Neural cell (in vitro differentiated cells): Measurements from ENCODE around the gene HSDL2. TPM values are rescaled to one million over a fixed set of nuclear protein-coding genes. Genes with fewer than 3 reads are reported as not detected.

Source experiments
- H2AFZ ChIP-seq: fragments of 200-600, 300-800 bp; sonication (generic), shearing (Covaris generic); 2 replicates; pipeline ENCODE4 v1.6.0; 2014; ENCODE audit warnings: low read depth, mild to moderate bottlenecking, antibody characterized with exemption, low read length, moderate library complexity
- H3F3A ChIP-seq: fragments of 200-600 bp; shearing (Covaris generic); 2 replicates; pipeline ENCODE4 v1.6.1; 2016; ENCODE audit warnings: mild to moderate bottlenecking, moderate library complexity, mixed read lengths, antibody characterized with exemption, low read length; ENCODE audit not compliant: insufficient read depth, poor library complexity, severe bottlenecking
- H3K27ac ChIP-seq: fragments of 200-600, 300-800 bp; sonication (generic), shearing (Covaris generic); 2 replicates; pipeline ENCODE4 v1.5.1; 2014; ENCODE audit warnings: mild to moderate bottlenecking, low read length, moderate library complexity
- H3K27me3 ChIP-seq: fragments of 300-800, 200-600 bp; sonication (generic), shearing (Covaris generic); 2 replicates; pipeline ENCODE4 v1.6.0; 2014; ENCODE audit warnings: mild to moderate bottlenecking, low read depth, low read length, moderate library complexity; ENCODE audit not compliant: insufficient read depth
- H3K36me3 ChIP-seq: fragments of 300-800, 200-600 bp; sonication (generic), shearing (Covaris generic); 2 replicates; pipeline ENCODE4 v1.5.1; 2014; ENCODE audit warnings: mild to moderate bottlenecking, antibody characterized with exemption, low read length, moderate library complexity; ENCODE audit not compliant: insufficient read depth
- H3K4me2 ChIP-seq: fragments of 300-800, 200-600 bp; sonication (generic), shearing (Covaris generic); 2 replicates; pipeline ENCODE4 v1.6.0; 2014; ENCODE audit warnings: mild to moderate bottlenecking, low read length
- H3K4me3 ChIP-seq: fragments of 300-800, 200-600 bp; sonication (generic), shearing (Covaris generic); 2 replicates; pipeline ENCODE4 v1.5.1; 2014; ENCODE audit warnings: mild to moderate bottlenecking, low read length, moderate library complexity
- H3K79me2 ChIP-seq: fragments of 200-600 bp; shearing (Covaris generic); replicated peaks from 2 replicates; pipeline ENCODE4 v1.6.0; 2014; ENCODE audit warnings: mild to moderate bottlenecking, low read length, moderate library complexity; ENCODE audit not compliant: insufficient read depth
- H3K9ac ChIP-seq: fragments of 300-800, 200-600 bp; sonication (generic), shearing (Covaris generic); 2 replicates; pipeline ENCODE4 v1.6.1; 2016; ENCODE audit warnings: mild to moderate bottlenecking, low read length, mixed read lengths
- H3K9me2 ChIP-seq: fragments of 200-600 bp; shearing (Covaris generic); 2 replicates; pipeline ENCODE4 v1.6.1; 2016; ENCODE audit warnings: mild to moderate bottlenecking, low read length, mixed read lengths; ENCODE audit not compliant: insufficient read depth
- H3K9me3 ChIP-seq: fragments of 200-600, 300-800 bp; sonication (generic), shearing (Covaris generic); 2 replicates; pipeline ENCODE4 v1.6.1; 2016; ENCODE audit warnings: mild to moderate bottlenecking, mixed run types, low read length, moderate library complexity, mixed read lengths
- H4K20me1 ChIP-seq: fragments of 200-600 bp; shearing (Covaris generic); 2 replicates; pipeline ENCODE4 v1.6.1; 2016; ENCODE audit warnings: mild to moderate bottlenecking, mixed run types; ENCODE audit not compliant: insufficient read depth
- EP300 ChIP-seq: fragments of 450-650 bp; conservative IDR thresholded peaks from 2 replicates; pipeline ENCODE4 v1.6.1; 2014; ENCODE audit warnings: antibody characterized with exemption, mild to moderate bottlenecking, moderate library complexity; ENCODE audit not compliant: poor library complexity, severe bottlenecking
- EZH2 ChIP-seq: fragments of 200-600, 300-800 bp; shearing (Covaris generic), sonication (generic); IDR thresholded peaks from 2 replicates; pipeline ENCODE4 v1.6.1; 2014; ENCODE audit warnings: antibody characterized with exemption, low read length, borderline replicate concordance, mild to moderate bottlenecking; ENCODE audit not compliant: insufficient read depth, poor library complexity, severe bottlenecking
- MXI1 ChIP-seq: fragments of 450-650 bp; conservative IDR thresholded peaks from 2 replicates; pipeline ENCODE4 v1.6.1; 2014; ENCODE audit warnings: antibody characterized with exemption, mild to moderate bottlenecking; ENCODE audit not compliant: poor library complexity, severe bottlenecking
- POLR2AphosphoS5 ChIP-seq: IDR thresholded peaks from 2 replicates; pipeline ENCODE4 v1.6.1; 2012
- RAD21 ChIP-seq: fragments of 450-650 bp; conservative IDR thresholded peaks from 2 replicates; pipeline ENCODE4 v1.6.1; 2014; ENCODE audit warnings: antibody characterized with exemption, mild to moderate bottlenecking, moderate library complexity
- SMC3 ChIP-seq: fragments of 450-650 bp; conservative IDR thresholded peaks from 2 replicates; pipeline ENCODE4 v1.6.1; 2014; ENCODE audit warnings: antibody characterized with exemption, mild to moderate bottlenecking, moderate library complexity; ENCODE audit not compliant: poor library complexity
- TAF1 ChIP-seq: IDR thresholded peaks from 2 replicates; pipeline ENCODE4 v1.6.1; 2012; ENCODE audit warnings: low read depth
- polyA plus RNA-seq: library from polyadenylated mRNA; depleted of rRNA; stranded (reverse); fragments of >200 nt; gene quantifications from 2 replicates; pipeline ENCODE4 v1.2.3, GENCODE V29; 2014
- TF ChIP-seq, protein P1 (sequence below): fragments of 450-650 bp; IDR thresholded peaks from 2 replicates; pipeline ENCODE4 v1.5.1; 2014; ENCODE audit warnings: antibody characterized with exemption, mild to moderate bottlenecking, moderate library complexity; ENCODE audit not compliant: poor library complexity, severe bottlenecking
- TF ChIP-seq, protein P2 (sequence below): IDR thresholded peaks from 2 replicates; pipeline ENCODE4 v1.6.1; 2012; ENCODE audit warnings: borderline replicate concordance

HSDL2 gene
- polyA plus RNA-seq, 1 donor from 2014 or later, result 9.0 TPM

- no peaks in the 10 kb centered on the region for H3K36me3 ChIP-seq
- no peak overlapping the region for H2AFZ ChIP-seq
- no peaks in the 10 kb centered on the region for H3K9me3 ChIP-seq
- H4K20me1 ChIP-seq, result no peaks in the 10 kb centered on the region
- H3K79me2 ChIP-seq, result peaks cover 3% of the 10 kb centered on the region
- TF ChIP-seq, protein P1, sequence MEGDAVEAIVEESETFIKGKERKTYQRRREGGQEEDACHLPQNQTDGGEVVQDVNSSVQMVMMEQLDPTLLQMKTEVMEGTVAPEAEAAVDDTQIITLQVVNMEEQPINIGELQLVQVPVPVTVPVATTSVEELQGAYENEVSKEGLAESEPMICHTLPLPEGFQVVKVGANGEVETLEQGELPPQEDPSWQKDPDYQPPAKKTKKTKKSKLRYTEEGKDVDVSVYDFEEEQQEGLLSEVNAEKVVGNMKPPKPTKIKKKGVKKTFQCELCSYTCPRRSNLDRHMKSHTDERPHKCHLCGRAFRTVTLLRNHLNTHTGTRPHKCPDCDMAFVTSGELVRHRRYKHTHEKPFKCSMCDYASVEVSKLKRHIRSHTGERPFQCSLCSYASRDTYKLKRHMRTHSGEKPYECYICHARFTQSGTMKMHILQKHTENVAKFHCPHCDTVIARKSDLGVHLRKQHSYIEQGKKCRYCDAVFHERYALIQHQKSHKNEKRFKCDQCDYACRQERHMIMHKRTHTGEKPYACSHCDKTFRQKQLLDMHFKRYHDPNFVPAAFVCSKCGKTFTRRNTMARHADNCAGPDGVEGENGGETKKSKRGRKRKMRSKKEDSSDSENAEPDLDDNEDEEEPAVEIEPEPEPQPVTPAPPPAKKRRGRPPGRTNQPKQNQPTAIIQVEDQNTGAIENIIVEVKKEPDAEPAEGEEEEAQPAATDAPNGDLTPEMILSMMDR, result no peak
- no peaks in the 10 kb centered on the region for H3K27me3 ChIP-seq
- H3K27ac ChIP-seq, result no peak overlapping the region
- H3K4me3 ChIP-seq, result no peak overlapping the region
- H3K9me2 ChIP-seq, result no peaks in the 10 kb centered on the region
- H3K4me2 ChIP-seq, result no peak overlapping the region
- no peaks in the 10 kb centered on the region for H3F3A ChIP-seq
- H3K9ac ChIP-seq, result no peak overlapping the region
Observed at GRCh38 chr9:112337547-112337946, 42.4 kb upstream of the HSDL2 start.

- no peaks in the 10 kb centered on the region for H4K20me1 ChIP-seq
- no peaks in the 10 kb centered on the region for H3F3A ChIP-seq
- H3K27ac ChIP-seq, result no peak overlapping the region
- H3K4me2 ChIP-seq, result no peak overlapping the region
- H3K36me3 ChIP-seq, result no peaks in the 10 kb centered on the region
- H2AFZ ChIP-seq, result no peak overlapping the region
- no peaks in the 10 kb centered on the region for H3K79me2 ChIP-seq
- H3K9me2 ChIP-seq, result no peaks in the 10 kb centered on the region
- H3K27me3 ChIP-seq, result no peaks in the 10 kb centered on the region
- no peaks in the 10 kb centered on the region for H3K9me3 ChIP-seq
- no peak overlapping the region for H3K4me3 ChIP-seq
- TF ChIP-seq POLR2AphosphoS5 (no peak), EZH2 (no peak), EP300 (no peak), TAF1 (no peak), MXI1 (no peak), SMC3 (no peak), RAD21 (no peak)
- TF ChIP-seq, protein P1, result no peak
- TF ChIP-seq, protein P2, sequence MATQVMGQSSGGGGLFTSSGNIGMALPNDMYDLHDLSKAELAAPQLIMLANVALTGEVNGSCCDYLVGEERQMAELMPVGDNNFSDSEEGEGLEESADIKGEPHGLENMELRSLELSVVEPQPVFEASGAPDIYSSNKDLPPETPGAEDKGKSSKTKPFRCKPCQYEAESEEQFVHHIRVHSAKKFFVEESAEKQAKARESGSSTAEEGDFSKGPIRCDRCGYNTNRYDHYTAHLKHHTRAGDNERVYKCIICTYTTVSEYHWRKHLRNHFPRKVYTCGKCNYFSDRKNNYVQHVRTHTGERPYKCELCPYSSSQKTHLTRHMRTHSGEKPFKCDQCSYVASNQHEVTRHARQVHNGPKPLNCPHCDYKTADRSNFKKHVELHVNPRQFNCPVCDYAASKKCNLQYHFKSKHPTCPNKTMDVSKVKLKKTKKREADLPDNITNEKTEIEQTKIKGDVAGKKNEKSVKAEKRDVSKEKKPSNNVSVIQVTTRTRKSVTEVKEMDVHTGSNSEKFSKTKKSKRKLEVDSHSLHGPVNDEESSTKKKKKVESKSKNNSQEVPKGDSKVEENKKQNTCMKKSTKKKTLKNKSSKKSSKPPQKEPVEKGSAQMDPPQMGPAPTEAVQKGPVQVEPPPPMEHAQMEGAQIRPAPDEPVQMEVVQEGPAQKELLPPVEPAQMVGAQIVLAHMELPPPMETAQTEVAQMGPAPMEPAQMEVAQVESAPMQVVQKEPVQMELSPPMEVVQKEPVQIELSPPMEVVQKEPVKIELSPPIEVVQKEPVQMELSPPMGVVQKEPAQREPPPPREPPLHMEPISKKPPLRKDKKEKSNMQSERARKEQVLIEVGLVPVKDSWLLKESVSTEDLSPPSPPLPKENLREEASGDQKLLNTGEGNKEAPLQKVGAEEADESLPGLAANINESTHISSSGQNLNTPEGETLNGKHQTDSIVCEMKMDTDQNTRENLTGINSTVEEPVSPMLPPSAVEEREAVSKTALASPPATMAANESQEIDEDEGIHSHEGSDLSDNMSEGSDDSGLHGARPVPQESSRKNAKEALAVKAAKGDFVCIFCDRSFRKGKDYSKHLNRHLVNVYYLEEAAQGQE, result no peak
- H3K9ac ChIP-seq, result no peak overlapping the region
Observed at GRCh38 chr9:112338561-112338960, 41.3 kb upstream of the HSDL2 start.
